Measurements from ENCODE around the gene EHMT1.
"Not testable (repeated sequence)": the region's sequence is repeated elsewhere in the genome, so short reads cannot be mapped to it uniquely, and the experiment has no call there.

Gene EHMT1

GRCh38 chr9:137721899-137722298 lies 103.1 kb downstream of the EHMT1 start:
- TF ChIP-seq ZNF274 (IDR thresholded peaks at IDR 0.05; ENCODE audit: low read depth, low read length) (no peak), YY1 (IDR thresholded peaks at IDR 0.05; ENCODE audit: insufficient read depth, insufficient read length) (no peak), SUZ12 (IDR thresholded peaks at IDR 0.05; ENCODE audit: extremely low read depth, insufficient read depth, insufficient read length) (no peak)
- H3K36me3 ChIP-seq (ENCODE audit: insufficient read depth, insufficient read length, low read length), result peaks cover 62% of the 10 kb centered on the region
- no peak overlapping the region for H3K9ac ChIP-seq (ENCODE audit: insufficient read length, low read depth)
- no peaks in the 10 kb centered on the region for H3K27me3 ChIP-seq (ENCODE audit: insufficient read depth, insufficient read length)
- H3K4me3 ChIP-seq (ENCODE audit: insufficient read length, low read depth), result no peak overlapping the region
- DNase-seq (ENCODE audit: low read depth, low spot score), result no peak
- H3K4me1 ChIP-seq (ENCODE audit: insufficient read depth, insufficient read length), result peaks cover 10% of the 10 kb centered on the region
- H3K9me3 ChIP-seq (ENCODE audit: insufficient read depth, low read length), result peaks cover 15% of the 10 kb centered on the region; the same call in 1 of the 2 replicates

DNA sequence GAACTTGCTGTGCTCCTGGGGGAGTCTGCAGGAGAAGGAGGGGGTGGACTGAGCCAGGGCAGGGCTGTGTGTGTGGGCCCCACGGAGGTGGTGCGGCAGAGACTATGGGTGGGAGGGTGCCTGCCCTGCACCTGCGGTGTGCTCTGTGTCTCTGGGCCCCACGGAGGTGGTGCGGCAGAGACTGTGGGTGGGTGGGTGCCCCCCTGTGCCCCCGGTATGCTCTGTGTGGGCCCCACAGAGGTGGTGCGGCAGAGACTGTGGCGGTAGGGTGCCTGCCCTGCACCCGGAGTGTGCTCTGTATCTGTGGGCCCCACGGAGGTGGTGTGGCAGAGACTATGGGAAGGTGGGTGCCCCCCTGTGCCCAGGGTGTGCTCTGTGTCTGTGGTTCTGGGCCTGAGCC lies 103.7 kb downstream of the EHMT1 start:
- Histone ChIP-seq H3K4me3 (ENCODE audit: insufficient read length, low read depth) (no peak overlapping the region), H3K36me3 (ENCODE audit: insufficient read depth, insufficient read length, low read length) (peaks cover 60% of the 10 kb centered on the region)

GRCh38 chr9:137723356-137723755 lies 104.6 kb downstream of the EHMT1 start:
- H3K4me1 ChIP-seq (ENCODE audit: insufficient read depth, insufficient read length); H3K4me3 ChIP-seq (ENCODE audit: insufficient read length, low read depth); DNase-seq (ENCODE audit: low read depth, low spot score); H3K27me3 ChIP-seq (ENCODE audit: insufficient read depth, insufficient read length); H3K9me3 ChIP-seq (ENCODE audit: insufficient read depth, low read length); H3K9ac ChIP-seq (ENCODE audit: insufficient read length, low read depth): not testable (repeated sequence)
- H3K36me3 ChIP-seq (ENCODE audit: insufficient read depth, insufficient read length, low read length), result peaks cover 59% of the 10 kb centered on the region

More for the DNA sequence above, 103.7 kb downstream of the EHMT1 start:
- Histone ChIP-seq H3K4me1 (ENCODE audit: insufficient read depth, insufficient read length) (peaks cover 10% of the 10 kb centered on the region), H3K27me3 (ENCODE audit: insufficient read depth, insufficient read length) (no peaks in the 10 kb centered on the region), H3K9me3 (ENCODE audit: insufficient read depth, low read length) (peaks cover 9% of the 10 kb centered on the region; the same call in 1 of the 2 replicates), H3K9ac (ENCODE audit: insufficient read length, low read depth) (peak overlapping the region; percentile 61)
- TF ChIP-seq YY1 (IDR thresholded peaks at IDR 0.05; ENCODE audit: insufficient read depth, insufficient read length) (no peak), ZNF274 (IDR thresholded peaks at IDR 0.05; ENCODE audit: low read depth, low read length) (no peak), SUZ12 (IDR thresholded peaks at IDR 0.05; ENCODE audit: extremely low read depth, insufficient read depth, insufficient read length) (no peak)
- no peak for DNase-seq (ENCODE audit: low read depth, low spot score)

DNA sequence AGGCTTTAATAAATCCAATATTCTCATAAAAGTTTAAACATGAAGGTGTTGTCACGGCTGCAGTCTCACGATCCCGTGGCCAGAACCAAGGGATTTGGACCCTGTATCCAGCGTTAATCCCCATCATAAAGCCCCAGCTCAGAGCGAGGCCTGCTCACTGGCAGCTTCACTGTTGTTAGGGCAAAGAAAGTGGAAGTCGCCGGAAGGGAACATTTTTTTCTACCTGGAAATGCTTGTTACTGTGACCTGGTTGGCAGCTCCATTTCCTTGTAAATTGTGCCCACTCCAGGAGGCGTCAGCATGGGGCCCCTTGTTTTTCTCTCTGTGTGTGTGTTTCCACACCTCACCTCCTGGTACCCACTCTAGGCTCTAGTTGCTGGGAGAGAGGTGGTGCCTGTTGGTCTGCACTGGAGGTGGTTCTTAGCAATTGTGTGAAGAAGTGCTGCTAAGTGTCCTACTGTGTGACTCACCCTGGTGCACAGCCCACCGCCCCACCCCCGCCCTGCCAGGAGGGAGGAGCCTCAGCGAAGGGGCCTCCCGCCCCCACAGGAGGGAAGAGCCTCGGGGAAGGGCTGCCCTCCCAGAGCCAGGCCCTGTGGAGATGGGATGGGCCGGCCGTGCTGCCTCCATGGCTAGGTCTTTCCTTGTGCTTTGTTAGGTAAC lies 105.1 kb downstream of the EHMT1 start:
- H3K36me3 ChIP-seq (ENCODE audit: insufficient read depth, insufficient read length, low read length), result peaks cover 65% of the 10 kb centered on the region
- H3K4me3 ChIP-seq (ENCODE audit: insufficient read length, low read depth), result no peak overlapping the region
- no peaks in the 10 kb centered on the region for H3K27me3 ChIP-seq (ENCODE audit: insufficient read depth, insufficient read length)
- peak; percentile 81 for DNase-seq (ENCODE audit: low read depth, low spot score)
- H3K9ac ChIP-seq (ENCODE audit: insufficient read length, low read depth), result no peak overlapping the region
- no peaks in the 10 kb centered on the region; the same call in 1 of the 2 replicates for H3K9me3 ChIP-seq (ENCODE audit: insufficient read depth, low read length)
- H3K4me1 ChIP-seq (ENCODE audit: insufficient read depth, insufficient read length), result peaks cover 10% of the 10 kb centered on the region
- TF ChIP-seq SUZ12 (IDR thresholded peaks at IDR 0.05; ENCODE audit: extremely low read depth, insufficient read depth, insufficient read length), result no peak
- no peak for TF ChIP-seq ZNF274 (IDR thresholded peaks at IDR 0.05; ENCODE audit: low read depth, low read length)
- TF ChIP-seq YY1 (IDR thresholded peaks at IDR 0.05; ENCODE audit: insufficient read depth, insufficient read length), result no peak

DNA sequence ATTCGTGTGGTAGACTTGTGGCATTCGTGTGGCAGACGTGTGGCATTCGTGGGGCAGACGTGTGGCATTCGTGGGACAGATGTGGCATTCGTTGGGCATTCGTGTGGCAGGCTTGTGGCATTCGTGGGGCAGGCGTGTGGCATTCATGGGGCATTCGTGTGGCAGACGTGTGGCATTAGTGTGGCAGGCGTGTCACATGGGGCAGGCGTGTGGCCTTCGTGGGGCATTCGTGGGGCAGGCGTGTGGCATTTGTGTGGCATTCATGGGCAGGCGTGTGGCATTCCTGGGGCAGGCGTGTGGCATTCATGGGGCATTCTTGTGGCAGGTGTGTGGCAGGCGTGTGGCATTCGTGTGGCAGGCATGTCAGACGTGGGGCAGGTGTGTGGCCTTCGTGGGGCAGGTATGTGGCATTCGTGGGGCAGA lies 106.0 kb downstream of the EHMT1 start:
- Histone ChIP-seq H3K4me1 (ENCODE audit: insufficient read depth, insufficient read length) (peaks cover 10% of the 10 kb centered on the region), H3K36me3 (ENCODE audit: insufficient read depth, insufficient read length, low read length) (peaks cover 62% of the 10 kb centered on the region), H3K27me3 (ENCODE audit: insufficient read depth, insufficient read length) (no peaks in the 10 kb centered on the region), H3K4me3 (ENCODE audit: insufficient read length, low read depth) (no peak overlapping the region), H3K9ac (ENCODE audit: insufficient read length, low read depth) (no peak overlapping the region), H3K9me3 (ENCODE audit: insufficient read depth, low read length) (no peaks in the 10 kb centered on the region; the same call in 1 of the 2 replicates)
- DNase-seq (ENCODE audit: low read depth, low spot score), result no peak
- no peak for TF ChIP-seq ZNF274 (IDR thresholded peaks at IDR 0.05; ENCODE audit: low read depth, low read length)
- no peak for TF ChIP-seq YY1 (IDR thresholded peaks at IDR 0.05; ENCODE audit: insufficient read depth, insufficient read length)
- no peak for TF ChIP-seq SUZ12 (IDR thresholded peaks at IDR 0.05; ENCODE audit: extremely low read depth, insufficient read depth, insufficient read length)

GRCh38 chr9:137725598-137725997 lies 106.8 kb downstream of the EHMT1 start:
- peaks cover 61% of the 10 kb centered on the region for H3K36me3 ChIP-seq (ENCODE audit: insufficient read depth, insufficient read length, low read length)
- no peak for TF ChIP-seq YY1 (IDR thresholded peaks at IDR 0.05; ENCODE audit: insufficient read depth, insufficient read length)
- no peak for TF ChIP-seq SUZ12 (IDR thresholded peaks at IDR 0.05; ENCODE audit: extremely low read depth, insufficient read depth, insufficient read length)
- TF ChIP-seq ZNF274 (IDR thresholded peaks at IDR 0.05; ENCODE audit: low read depth, low read length), result no peak

GRCh38 chr9:137726336-137726735 lies 107.5 kb downstream of the EHMT1 start:
- DNase-seq (ENCODE audit: low read depth, low spot score); H3K4me1 ChIP-seq (ENCODE audit: insufficient read depth, insufficient read length); H3K9ac ChIP-seq (ENCODE audit: insufficient read length, low read depth); H3K9me3 ChIP-seq (ENCODE audit: insufficient read depth, low read length); H3K27me3 ChIP-seq (ENCODE audit: insufficient read depth, insufficient read length); H3K4me3 ChIP-seq (ENCODE audit: insufficient read length, low read depth): not testable (repeated sequence)
- peaks cover 63% of the 10 kb centered on the region for H3K36me3 ChIP-seq (ENCODE audit: insufficient read depth, insufficient read length, low read length)

More at GRCh38 chr9:137725598-137725997, 106.8 kb downstream of the EHMT1 start:
- no peak for DNase-seq (ENCODE audit: low read depth, low spot score)
- H3K9ac ChIP-seq (ENCODE audit: insufficient read length, low read depth), result no peak overlapping the region
- no peaks in the 10 kb centered on the region; the same call in 1 of the 2 replicates for H3K9me3 ChIP-seq (ENCODE audit: insufficient read depth, low read length)
- no peak overlapping the region for H3K4me3 ChIP-seq (ENCODE audit: insufficient read length, low read depth)
- H3K4me1 ChIP-seq (ENCODE audit: insufficient read depth, insufficient read length), result peaks cover 10% of the 10 kb centered on the region
- H3K27me3 ChIP-seq (ENCODE audit: insufficient read depth, insufficient read length), result no peaks in the 10 kb centered on the region

Measured in NT2/D1 (cell line).